ENCODE data around the gene PAXX.

Gene PAXX

DNA sequence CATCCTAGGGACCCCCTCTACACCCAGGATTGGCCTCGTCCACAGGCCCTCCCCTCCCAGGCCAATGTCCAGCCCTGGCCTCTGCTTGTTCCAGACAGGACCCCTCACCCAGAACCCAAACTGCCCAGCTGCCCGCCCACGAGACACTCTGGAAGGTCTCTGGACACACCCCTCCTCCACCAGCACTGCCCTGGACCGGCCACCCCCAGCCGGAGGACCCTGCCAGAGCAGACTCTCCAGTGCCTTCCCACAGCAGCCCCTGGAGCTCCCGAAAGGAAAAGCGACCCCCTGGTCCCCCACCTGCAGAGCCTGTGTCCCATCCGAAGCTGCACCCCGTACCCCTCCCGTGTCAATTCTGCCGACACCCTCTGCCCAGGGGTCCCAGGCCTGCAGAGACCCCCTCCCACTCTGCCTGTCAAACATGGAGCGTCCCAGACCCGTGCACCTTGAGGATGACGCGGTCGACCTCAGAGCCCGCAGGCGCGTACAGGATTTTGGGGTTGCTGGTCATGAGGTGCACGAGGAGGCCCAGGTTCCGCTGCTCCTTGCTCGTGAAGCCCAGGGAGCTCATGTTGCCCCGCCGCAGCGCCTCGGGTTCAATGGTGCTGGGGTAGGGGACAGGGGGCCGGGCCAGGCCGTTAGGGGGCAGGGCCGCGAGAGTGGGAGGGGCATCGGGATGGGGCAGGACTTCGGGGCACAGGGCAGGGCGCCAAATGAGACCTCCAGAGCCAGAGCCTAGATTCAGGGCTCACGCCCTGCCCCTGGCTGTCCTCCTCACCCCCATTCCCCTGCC, 27.9 kb downstream of the PAXX start:
- Histone ChIP-seq H3K27ac (no peak overlapping the region), H3K4me3 (no peak overlapping the region)
- TF ChIP-seq, protein P1, sequence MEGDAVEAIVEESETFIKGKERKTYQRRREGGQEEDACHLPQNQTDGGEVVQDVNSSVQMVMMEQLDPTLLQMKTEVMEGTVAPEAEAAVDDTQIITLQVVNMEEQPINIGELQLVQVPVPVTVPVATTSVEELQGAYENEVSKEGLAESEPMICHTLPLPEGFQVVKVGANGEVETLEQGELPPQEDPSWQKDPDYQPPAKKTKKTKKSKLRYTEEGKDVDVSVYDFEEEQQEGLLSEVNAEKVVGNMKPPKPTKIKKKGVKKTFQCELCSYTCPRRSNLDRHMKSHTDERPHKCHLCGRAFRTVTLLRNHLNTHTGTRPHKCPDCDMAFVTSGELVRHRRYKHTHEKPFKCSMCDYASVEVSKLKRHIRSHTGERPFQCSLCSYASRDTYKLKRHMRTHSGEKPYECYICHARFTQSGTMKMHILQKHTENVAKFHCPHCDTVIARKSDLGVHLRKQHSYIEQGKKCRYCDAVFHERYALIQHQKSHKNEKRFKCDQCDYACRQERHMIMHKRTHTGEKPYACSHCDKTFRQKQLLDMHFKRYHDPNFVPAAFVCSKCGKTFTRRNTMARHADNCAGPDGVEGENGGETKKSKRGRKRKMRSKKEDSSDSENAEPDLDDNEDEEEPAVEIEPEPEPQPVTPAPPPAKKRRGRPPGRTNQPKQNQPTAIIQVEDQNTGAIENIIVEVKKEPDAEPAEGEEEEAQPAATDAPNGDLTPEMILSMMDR (IDR thresholded peaks at IDR 0.05) = no peak
- DNase-seq (ENCODE audit: low spot score) = no peak

DNA sequence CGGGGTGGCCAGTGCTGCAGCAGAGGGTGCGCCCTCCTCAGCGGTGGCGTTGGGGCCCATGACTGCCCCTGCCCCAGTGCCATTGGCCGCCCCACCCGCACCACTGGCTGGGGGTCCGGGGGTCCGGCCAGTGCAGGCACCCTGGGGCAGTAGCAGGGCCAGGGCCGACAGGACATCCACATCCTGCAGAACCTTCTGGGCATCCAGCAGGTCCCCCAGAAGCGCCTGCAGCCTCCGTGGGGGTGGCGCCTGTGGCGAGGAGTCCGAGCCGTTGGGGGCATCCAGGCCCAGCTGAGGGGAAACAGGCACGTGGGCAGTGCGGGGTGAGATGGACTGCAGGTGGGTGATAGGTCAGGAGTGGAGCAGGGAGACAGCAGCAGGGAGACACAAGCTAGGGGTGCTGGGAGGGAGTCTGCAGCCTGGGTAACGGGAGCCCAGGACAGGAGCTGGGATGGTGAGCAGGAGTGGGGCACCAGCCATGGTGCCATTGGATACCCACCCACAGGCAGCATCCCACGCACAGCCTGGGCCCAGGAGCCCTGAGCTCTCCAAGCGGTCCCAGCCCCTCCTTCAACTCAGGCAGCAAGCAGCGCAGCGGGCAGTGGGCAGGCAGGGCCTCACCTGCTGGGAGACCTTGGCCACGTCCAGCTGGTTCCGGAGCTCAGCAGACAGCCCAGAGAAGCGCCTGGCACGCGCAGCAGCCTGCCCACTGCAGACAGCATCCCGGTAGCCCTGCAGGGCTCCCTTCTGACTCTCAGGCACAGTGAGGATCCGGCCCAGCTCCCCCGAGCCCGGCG, 28.7 kb downstream of the PAXX start:
- Histone ChIP-seq H3K27ac (no peak overlapping the region), H3K4me3 (no peak overlapping the region)
- TF ChIP-seq, protein P1 (IDR thresholded peaks at IDR 0.05) = no peak
- DNase-seq (ENCODE audit: low spot score) = no peak

DNA sequence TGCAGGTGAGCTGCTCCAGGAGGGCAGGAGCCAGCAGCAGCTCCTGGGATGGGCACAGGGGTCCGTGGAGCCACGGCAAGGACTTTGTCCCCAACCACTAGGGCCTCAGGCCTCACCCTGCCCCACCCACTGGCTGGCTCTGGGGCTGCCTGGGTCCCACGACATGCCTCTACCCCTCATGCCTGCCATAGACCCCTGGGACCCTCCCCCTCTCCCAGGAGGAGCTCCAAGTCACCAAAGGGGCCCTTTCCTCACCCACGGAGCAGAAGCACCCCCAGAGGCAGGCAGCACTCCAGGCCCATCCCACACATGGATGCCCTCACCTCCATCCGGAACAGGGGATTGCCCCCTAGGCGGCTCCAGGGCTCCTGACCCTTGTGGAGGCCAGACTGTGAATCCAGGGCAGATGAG, 29.4 kb downstream of the PAXX start:
- TF ChIP-seq, protein P1 (IDR thresholded peaks at IDR 0.05) = no peak
- H3K4me3 ChIP-seq = no peak overlapping the region
- DNase-seq (ENCODE audit: low spot score) = no peak
- no peak overlapping the region for H3K27ac ChIP-seq

DNA sequence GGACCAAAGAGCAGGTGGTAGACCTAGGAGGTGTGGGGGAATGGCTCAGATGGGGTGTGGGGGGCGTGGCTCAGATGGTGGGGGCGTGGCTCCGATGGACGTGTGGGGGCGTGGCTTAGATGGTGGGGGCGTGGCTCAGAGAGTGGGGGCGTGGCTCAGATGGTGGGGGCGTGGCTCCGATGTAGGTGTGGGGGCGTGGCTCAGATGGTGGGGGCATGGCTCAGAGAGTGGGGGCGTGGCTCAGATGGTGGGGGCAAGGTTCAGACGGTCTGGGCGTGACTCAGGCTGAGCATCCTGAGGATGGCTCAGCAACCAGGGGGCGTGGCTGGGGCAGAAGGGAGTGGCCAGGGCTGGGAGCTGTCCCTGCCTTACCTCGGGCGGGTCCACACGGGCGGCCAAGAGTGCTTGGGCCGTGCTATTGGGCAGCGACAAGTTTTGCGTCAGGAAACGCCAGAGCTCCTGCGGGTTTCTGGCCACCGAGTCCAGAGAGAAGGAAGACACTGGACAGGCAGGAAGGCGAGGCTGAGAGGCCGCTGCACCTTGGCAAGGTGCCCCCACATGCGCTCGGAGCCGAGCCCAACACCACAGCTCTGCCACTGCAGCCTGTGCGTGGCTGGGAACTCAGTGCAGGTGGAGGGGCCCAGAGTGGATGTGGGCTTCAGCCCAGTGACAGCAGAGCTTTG, 29.9 kb downstream of the PAXX start:
- TF ChIP-seq, protein P1 (IDR thresholded peaks at IDR 0.05) = no peak
- Histone ChIP-seq H3K4me3 (no peak overlapping the region), H3K27ac (peak overlapping the region in 1 of 2 donors; percentile 22)
- DNase-seq (ENCODE audit: low spot score) = no peak

DNA sequence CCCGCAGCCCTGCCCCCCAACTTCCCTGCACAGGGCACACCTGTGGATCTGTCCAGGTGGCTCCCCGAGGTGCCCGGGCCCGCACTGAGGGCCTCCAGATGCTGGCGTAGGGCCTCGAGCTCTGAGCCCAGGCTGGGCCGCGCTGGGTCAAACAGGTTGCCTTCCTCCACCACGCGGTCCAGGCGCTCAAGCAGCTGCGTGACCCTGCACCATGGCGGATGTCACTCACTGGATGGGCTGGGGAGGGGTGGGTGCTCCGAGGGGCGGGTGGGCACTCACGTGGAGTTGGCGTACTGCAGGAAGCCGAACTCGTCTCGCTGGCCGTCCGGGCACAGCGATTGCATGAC, 30.4 kb downstream of the PAXX start:
- Histone ChIP-seq H3K27ac (peak overlapping the region in 1 of 2 donors; percentile 22), H3K4me3 (no peak overlapping the region)
- no peak for DNase-seq (ENCODE audit: low spot score)
- TF ChIP-seq, protein P1 (IDR thresholded peaks at IDR 0.05) = no peak

DNA sequence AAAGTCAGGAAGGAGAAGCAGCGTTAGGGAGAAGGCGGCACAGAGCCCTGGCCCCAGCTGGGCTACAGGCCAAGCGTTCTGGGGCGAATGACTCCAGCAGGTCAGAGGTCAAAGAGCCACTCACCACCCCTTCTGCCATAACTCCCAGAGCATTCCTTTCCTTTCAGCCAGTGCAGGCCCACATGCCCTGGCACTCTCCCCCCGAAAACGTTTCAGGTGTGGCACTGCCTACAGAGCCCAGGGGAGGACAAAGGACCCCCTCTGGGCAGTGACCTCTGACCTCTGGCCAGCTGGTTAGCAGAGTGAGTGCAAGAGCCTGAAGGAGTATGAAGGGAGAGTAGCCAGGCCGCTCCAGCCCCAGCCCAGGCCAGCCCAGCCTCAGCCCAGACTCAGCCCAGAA, 30.9 kb downstream of the PAXX start:
- no peak for DNase-seq (ENCODE audit: low spot score)
- H3K27ac ChIP-seq = peak overlapping the region in 1 of 2 donors; percentile 37
- H3K4me3 ChIP-seq = no peak overlapping the region
- TF ChIP-seq, protein P1 (IDR thresholded peaks at IDR 0.05) = no peak
